PC-3 (cell line): ENCODE results near the gene WWC1.

Source experiments
- CTCF ChIP-seq: fragments of 300-600 bp; sonication (generic); conservative IDR thresholded peaks from 2 replicates; pipeline ENCODE4 v1.5.1; 2017; ENCODE audit warnings: antibody characterized with exemption, low read depth, mild to moderate bottlenecking, low read length
- EZH2 ChIP-seq: fragments of 300-600 bp; sonication (generic); IDR thresholded peaks from one replicate; pipeline ENCODE4 v1.6.1; 2017; ENCODE audit warnings: antibody characterized with exemption, mild to moderate bottlenecking, low read length; ENCODE audit not compliant: unreplicated experiment

GRCh38 chr5:168284809-168285208 is 6.6 kb upstream of the WWC1 start:
- TF ChIP-seq CTCF: no peak
- TF ChIP-seq EZH2: no peak
